ENCODE measurements around the gene LARP4. TPM values are rescaled to one million over a fixed set of nuclear protein-coding genes. Genes with fewer than 3 reads are reported as not detected.

LARP4 gene
- polyA plus RNA-seq, 3 donors: 5.9 to 15.8 (median 11.7) TPM

DNA sequence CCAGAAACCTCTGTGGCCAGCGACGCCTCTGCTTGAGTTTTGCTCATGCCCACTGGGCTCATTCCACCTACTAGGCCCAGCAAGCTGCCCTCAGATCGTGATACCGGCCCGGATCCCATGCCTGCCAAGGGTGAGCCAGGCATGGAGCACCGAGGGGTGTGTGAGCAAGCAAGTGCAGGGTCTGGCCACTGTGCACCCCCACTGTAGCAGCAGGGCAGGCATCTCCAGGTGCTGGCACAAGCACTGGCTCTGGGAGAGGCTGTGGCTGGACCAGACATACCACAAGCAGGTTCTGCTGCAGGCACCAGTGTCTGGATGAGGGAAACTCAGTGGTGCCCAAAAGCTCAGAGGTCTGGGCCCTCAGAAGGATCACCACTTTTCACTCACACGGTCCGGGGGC, 24.9 kb upstream of the LARP4 start:
- no peak overlapping the region for H3K27ac ChIP-seq (ENCODE audit: low read depth in 1 of 2, low read length in 2 of 2)
- WGBS (ENCODE audit: insufficient coverage): 96% methylated on average over 8 of the region's 8 CpGs
- no peaks in the 10 kb centered on the region for H3K4me1 Mint-ChIP-seq

DNA sequence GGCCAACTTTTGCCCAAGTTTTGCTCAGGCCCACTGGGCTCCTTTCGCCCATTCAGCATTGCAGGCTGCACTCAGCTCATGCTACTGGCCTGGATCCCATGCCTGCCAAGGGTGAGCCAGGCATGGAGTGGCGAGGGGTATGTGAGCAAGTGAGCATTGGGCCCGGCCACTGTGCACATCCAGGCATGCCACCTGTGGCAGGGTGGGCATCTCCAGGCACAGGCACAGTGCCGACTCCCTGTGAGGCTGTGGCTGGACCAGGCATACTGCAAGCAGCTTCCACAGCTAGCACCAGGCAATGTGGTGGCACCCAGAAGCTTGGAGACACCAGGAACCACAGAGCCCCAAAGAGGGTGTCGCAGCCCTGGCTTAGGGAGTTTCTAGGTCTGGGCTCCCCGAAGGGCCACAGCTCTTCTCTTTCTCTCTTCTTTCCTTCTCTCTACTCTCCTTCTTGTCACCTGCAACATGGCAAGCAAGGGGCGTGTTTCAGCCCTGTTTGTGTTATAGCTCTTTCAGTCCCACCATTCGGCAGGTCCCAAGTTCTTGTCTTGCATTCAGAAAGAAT, 19.8 kb upstream of the LARP4 start:
- Mint-ChIP-seq H3K27me3 (ENCODE audit: low read depth in 3 of 3) (peaks cover 1 to 4% (median 3%) of the 10 kb centered on the region in 3 donors), H3K36me3 (no peaks in the 10 kb centered on the region), H3K9me3 (no peaks in the 10 kb centered on the region), H3K4me1 (no peaks in the 10 kb centered on the region), H3K27ac (no peak overlapping the region), H3K4me3 (no peak overlapping the region)
- DNase-seq: no peak
- Histone ChIP-seq H3K4me1 (ENCODE audit: control insufficient read depth in 1 of 2, insufficient read depth in 2 of 2, low read length in 2 of 2) (no peaks in the 10 kb centered on the region), H3K4me2 (replicated peaks; ENCODE audit: extremely low read depth, low read length, poor library complexity, severe bottlenecking) (no peak overlapping the region), H2AFZ (ENCODE audit: insufficient read depth, low read depth, low read length, poor library complexity, severe bottlenecking) (no peak overlapping the region), H3K36me3 (replicated peaks in 1 of 2; ENCODE audit: control insufficient read depth in 1 of 2, insufficient read depth in 2 of 2, low read length in 2 of 2) (no peaks in the 10 kb centered on the region), H4K20me1 (ENCODE audit: insufficient read depth, low read length) (no peaks in the 10 kb centered on the region), H3K9ac (ENCODE audit: insufficient read depth, low read length, poor library complexity, severe bottlenecking) (no peak overlapping the region), H3K27me3 (ENCODE audit: control insufficient read depth in 2 of 2, insufficient read depth in 2 of 2, low read length in 2 of 2) (no peaks in the 10 kb centered on the region), H3K4me3 (replicated peaks in 1 of 3; ENCODE audit: low read depth in 2 of 3, low read length in 3 of 3) (no peak overlapping the region), H3K79me2 (ENCODE audit: insufficient read depth, low read length) (no peaks in the 10 kb centered on the region), H3K9me3 (replicated peaks in 1 of 2; ENCODE audit: control insufficient read depth in 1 of 2, insufficient read depth in 1 of 2, low read length in 2 of 2) (no peaks in the 10 kb centered on the region), H3K27ac (ENCODE audit: low read depth in 1 of 2, low read length in 2 of 2) (no peak overlapping the region)
- intact Hi-C loops (cut with micrococcal nuclease): no loop called here
- TF ChIP-seq, protein P1, sequence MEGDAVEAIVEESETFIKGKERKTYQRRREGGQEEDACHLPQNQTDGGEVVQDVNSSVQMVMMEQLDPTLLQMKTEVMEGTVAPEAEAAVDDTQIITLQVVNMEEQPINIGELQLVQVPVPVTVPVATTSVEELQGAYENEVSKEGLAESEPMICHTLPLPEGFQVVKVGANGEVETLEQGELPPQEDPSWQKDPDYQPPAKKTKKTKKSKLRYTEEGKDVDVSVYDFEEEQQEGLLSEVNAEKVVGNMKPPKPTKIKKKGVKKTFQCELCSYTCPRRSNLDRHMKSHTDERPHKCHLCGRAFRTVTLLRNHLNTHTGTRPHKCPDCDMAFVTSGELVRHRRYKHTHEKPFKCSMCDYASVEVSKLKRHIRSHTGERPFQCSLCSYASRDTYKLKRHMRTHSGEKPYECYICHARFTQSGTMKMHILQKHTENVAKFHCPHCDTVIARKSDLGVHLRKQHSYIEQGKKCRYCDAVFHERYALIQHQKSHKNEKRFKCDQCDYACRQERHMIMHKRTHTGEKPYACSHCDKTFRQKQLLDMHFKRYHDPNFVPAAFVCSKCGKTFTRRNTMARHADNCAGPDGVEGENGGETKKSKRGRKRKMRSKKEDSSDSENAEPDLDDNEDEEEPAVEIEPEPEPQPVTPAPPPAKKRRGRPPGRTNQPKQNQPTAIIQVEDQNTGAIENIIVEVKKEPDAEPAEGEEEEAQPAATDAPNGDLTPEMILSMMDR (IDR thresholded peaks at IDR 0.05): no peak
- WGBS (ENCODE audit: insufficient coverage): 99% methylated on average over 6 of the region's 8 CpGs

More for the DNA sequence above, 24.9 kb upstream of the LARP4 start:
- Histone ChIP-seq H3K27me3 (ENCODE audit: control insufficient read depth in 2 of 2, insufficient read depth in 2 of 2, low read length in 2 of 2) (no peaks in the 10 kb centered on the region), H3K9me3 (replicated peaks in 1 of 2; ENCODE audit: control insufficient read depth in 1 of 2, insufficient read depth in 1 of 2, low read length in 2 of 2) (no peaks in the 10 kb centered on the region), H3K4me2 (replicated peaks; ENCODE audit: extremely low read depth, low read length, poor library complexity, severe bottlenecking) (no peak overlapping the region), H3K79me2 (ENCODE audit: insufficient read depth, low read length) (no peaks in the 10 kb centered on the region), H3K9ac (ENCODE audit: insufficient read depth, low read length, poor library complexity, severe bottlenecking) (no peak overlapping the region), H3K36me3 (replicated peaks in 1 of 2; ENCODE audit: control insufficient read depth in 1 of 2, insufficient read depth in 2 of 2, low read length in 2 of 2) (no peaks in the 10 kb centered on the region), H3K4me1 (ENCODE audit: control insufficient read depth in 1 of 2, insufficient read depth in 2 of 2, low read length in 2 of 2) (no peaks in the 10 kb centered on the region), H3K4me3 (replicated peaks in 1 of 3; ENCODE audit: low read depth in 2 of 3, low read length in 3 of 3) (no peak overlapping the region), H4K20me1 (ENCODE audit: insufficient read depth, low read length) (no peaks in the 10 kb centered on the region), H2AFZ (ENCODE audit: insufficient read depth, low read depth, low read length, poor library complexity, severe bottlenecking) (peak overlapping the region; percentile 2)
- H3K9me3 Mint-ChIP-seq: peaks cover 0 to 2% (median 0%) of the 10 kb centered on the region in 7 donors
- no peaks in the 10 kb centered on the region for H3K36me3 Mint-ChIP-seq
- no peak for DNase-seq
- intact Hi-C loops (cut with micrococcal nuclease): no loop called here
- TF ChIP-seq, protein P1 (IDR thresholded peaks at IDR 0.05): no peak
- H3K27ac Mint-ChIP-seq: no peak overlapping the region
- H3K27me3 Mint-ChIP-seq (ENCODE audit: low read depth in 3 of 3): peaks cover 0 to 4% (median 1%) of the 10 kb centered on the region in 3 donors
- no peak overlapping the region for H3K4me3 Mint-ChIP-seq
